NB4 (cell line): ENCODE measurements around the gene H19.

ENCODE experiments used
- DNase-seq: peaks from one replicate; pipeline ENCODE4 v3.0.0; 2010; ENCODE audit warnings: low read depth
- H3K4me3 ChIP-seq: one replicate; pipeline ENCODE4 v1.5.1; 2011; ENCODE audit warnings: mild to moderate bottlenecking, low read depth, low read length, moderate library complexity
- CTCF ChIP-seq: IDR thresholded peaks from one replicate; pipeline ENCODE4 v1.5.1; 2012; ENCODE audit warnings: low read depth, low read length
- MYC ChIP-seq: IDR thresholded peaks from 2 replicates; pipeline ENCODE4 v1.6.1; 2011; ENCODE audit warnings: low read depth, low read length
- POLR2A ChIP-seq: IDR thresholded peaks from 2 replicates; pipeline ENCODE4 v1.6.1; 2011; ENCODE audit warnings: mild to moderate bottlenecking; ENCODE audit not compliant: insufficient read length; ENCODE audit errors: extremely low read depth
- TF ChIP-seq, protein P1 (sequence below): IDR thresholded peaks from 2 replicates; pipeline ENCODE4 v1.6.1; 2011; ENCODE audit warnings: low read depth, low read length

The H19 gene

GRCh38 chr11:1946812-1947484 is 50.7 kb downstream of the H19 start, which contains the start of gene MRPL23:
MRPL23 (plus strand) TSS chr11:1947332; CDS start chr11:1947363, 31 bp downstream.
- TF ChIP-seq, protein P1, sequence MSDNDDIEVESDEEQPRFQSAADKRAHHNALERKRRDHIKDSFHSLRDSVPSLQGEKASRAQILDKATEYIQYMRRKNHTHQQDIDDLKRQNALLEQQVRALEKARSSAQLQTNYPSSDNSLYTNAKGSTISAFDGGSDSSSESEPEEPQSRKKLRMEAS: no peak
- no peak for TF ChIP-seq MYC
- TF ChIP-seq POLR2A: no peak
- TF ChIP-seq CTCF: no peak
- H3K4me3 ChIP-seq: no peak within 1 kb of the TSS
- no peak for DNase-seq
